DOHH2 (cell line): ENCODE results near the gene KRTAP5-7.

ENCODE experiments used
- CTCF ChIP-seq: fragments of 200-600 bp; sonication (generic); IDR thresholded peaks from one replicate; pipeline ENCODE4 v1.5.1; 2014; ENCODE audit warnings: antibody characterized with exemption, mild to moderate bottlenecking, low read depth, low read length; ENCODE audit not compliant: poor library complexity, severe bottlenecking
- EZH2phosphoT487 ChIP-seq: fragments of 200-600 bp; sonication (generic); IDR thresholded peaks from 2 replicates; pipeline ENCODE4 v1.6.1; 2017; ENCODE audit warnings: borderline replicate concordance, mild to moderate bottlenecking, antibody characterized with exemption, low read length, moderate library complexity, mixed read lengths

GRCh38 chr11:71555508-71555907, 28.4 kb downstream of the KRTAP5-7 start:
- TF ChIP-seq CTCF (no peak), EZH2phosphoT487 (no peak)
